ENCODE results near the gene ZBTB18.

GRCh38 chr1:244005455-244005854, 45.6 kb upstream of the ZBTB18 start:
- TF ChIP-seq CTCF (IDR thresholded peaks at IDR 0.05; ENCODE audit: poor library complexity) (no peak), EZH2phosphoT487 (IDR thresholded peaks at IDR 0.05; ENCODE audit: low read depth, severe bottlenecking, unreplicated experiment) (no peak), EZH2 (IDR thresholded peaks at IDR 0.05; ENCODE audit: borderline replicate concordance) (no peak)

All from hepatocyte (in vitro differentiated cells).